ENCODE data around the gene PRXL2C.

- TF ChIP-seq EZH2phosphoT487 (IDR thresholded peaks at IDR 0.05; ENCODE audit: insufficient read depth, low read depth) (no peak), EZH2 (IDR thresholded peaks at IDR 0.05; ENCODE audit: insufficient read depth, poor library complexity, severe bottlenecking) (no peak)
Observed at GRCh38 chr9:96660692-96661248, 5.7 kb upstream of the PRXL2C start.

Measured in GM23248 (cell line).